Measurements from ENCODE around the gene TRIM37.

DNA sequence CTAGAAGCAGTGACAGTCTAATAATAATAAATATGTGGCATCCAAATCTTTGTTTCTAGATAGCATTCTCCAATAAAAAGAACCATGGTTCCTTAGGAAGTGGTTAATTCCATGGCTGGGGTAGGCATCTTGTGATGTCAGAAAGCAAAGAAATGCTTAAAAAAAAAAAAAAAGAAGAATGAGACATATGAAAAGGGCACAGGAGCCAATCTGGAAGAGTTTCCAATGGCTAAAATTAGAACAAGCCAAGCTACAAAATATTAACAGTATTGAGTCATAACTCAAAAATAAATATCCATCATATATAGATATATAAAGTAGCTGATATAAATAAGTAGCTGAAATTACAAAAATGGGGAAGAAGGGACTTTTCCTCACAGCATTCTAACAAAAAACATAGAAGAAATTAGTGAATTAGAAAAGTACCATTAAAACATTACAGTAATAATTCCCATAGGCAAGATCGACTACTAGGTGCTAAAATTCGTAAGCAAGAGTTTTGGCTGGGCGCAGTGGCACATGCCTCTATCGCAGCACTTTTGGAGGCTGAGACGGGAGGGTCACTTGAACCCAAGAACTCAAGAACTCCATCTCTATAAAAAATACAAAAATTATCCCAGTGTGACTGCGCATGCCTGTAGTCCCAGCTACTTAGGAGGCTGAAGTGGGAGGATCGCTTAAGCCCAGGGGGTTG lies 111.3 kb downstream of the TRIM37 start:
- TF ChIP-seq, protein P1, sequence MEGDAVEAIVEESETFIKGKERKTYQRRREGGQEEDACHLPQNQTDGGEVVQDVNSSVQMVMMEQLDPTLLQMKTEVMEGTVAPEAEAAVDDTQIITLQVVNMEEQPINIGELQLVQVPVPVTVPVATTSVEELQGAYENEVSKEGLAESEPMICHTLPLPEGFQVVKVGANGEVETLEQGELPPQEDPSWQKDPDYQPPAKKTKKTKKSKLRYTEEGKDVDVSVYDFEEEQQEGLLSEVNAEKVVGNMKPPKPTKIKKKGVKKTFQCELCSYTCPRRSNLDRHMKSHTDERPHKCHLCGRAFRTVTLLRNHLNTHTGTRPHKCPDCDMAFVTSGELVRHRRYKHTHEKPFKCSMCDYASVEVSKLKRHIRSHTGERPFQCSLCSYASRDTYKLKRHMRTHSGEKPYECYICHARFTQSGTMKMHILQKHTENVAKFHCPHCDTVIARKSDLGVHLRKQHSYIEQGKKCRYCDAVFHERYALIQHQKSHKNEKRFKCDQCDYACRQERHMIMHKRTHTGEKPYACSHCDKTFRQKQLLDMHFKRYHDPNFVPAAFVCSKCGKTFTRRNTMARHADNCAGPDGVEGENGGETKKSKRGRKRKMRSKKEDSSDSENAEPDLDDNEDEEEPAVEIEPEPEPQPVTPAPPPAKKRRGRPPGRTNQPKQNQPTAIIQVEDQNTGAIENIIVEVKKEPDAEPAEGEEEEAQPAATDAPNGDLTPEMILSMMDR (IDR thresholded peaks at IDR 0.05), result no peak
- TF ChIP-seq POLR2A (IDR thresholded peaks at IDR 0.05), result no peak

Measured in right lobe of liver (tissue), 4 donors.